ENCODE measurements around the gene PEA15. TPM values are rescaled to one million over a fixed set of nuclear protein-coding genes. Genes with fewer than 3 reads are reported as not detected.

Gene PEA15
- polyA plus RNA-seq, 2 donors, result 152 to 159 TPM

DNA sequence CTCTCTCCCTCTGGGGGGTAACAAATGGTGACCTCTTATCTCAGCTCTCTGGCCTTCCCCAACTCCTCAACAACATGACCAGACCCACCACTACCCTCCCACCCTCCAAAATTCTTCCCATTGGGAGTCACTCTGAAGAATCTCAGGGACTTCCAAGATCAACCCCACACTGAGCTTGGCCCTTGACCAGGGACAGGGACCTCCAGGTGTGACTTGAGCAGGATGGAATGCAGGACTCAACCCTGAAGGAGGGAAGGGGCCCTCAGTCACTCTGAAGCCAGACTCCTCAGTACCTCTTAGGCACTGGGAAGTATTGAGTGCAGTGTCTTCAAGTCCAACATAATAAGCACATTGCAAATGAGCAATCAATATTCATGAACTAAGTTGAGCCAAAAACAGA lies 12.9 kb upstream of the PEA15 start:
- Histone ChIP-seq H3K4me3 (ENCODE audit: low read depth in 1 of 2, low read length in 2 of 2) (no peak overlapping the region), H3K27me3 (ENCODE audit: control insufficient read depth in 1 of 2, insufficient read depth in 2 of 2, low read length in 2 of 2) (no peaks in the 10 kb centered on the region), H3K4me1 (ENCODE audit: control insufficient read depth in 2 of 2, insufficient read depth in 2 of 2, low read length in 1 of 2) (peaks cover 0 to 4% of the 10 kb centered on the region in 2 donors), H3K9me3 (ENCODE audit: control insufficient read depth in 2 of 2, insufficient read depth in 1 of 2, low read depth in 1 of 2, low read length in 1 of 2) (no peaks in the 10 kb centered on the region), H3K36me3 (ENCODE audit: control insufficient read depth in 2 of 2, insufficient read depth in 2 of 2, low read length in 1 of 2) (no peaks in the 10 kb centered on the region), H3K27ac (ENCODE audit: low read depth in 2 of 2, low read length in 1 of 2) (no peak overlapping the region)

DNA sequence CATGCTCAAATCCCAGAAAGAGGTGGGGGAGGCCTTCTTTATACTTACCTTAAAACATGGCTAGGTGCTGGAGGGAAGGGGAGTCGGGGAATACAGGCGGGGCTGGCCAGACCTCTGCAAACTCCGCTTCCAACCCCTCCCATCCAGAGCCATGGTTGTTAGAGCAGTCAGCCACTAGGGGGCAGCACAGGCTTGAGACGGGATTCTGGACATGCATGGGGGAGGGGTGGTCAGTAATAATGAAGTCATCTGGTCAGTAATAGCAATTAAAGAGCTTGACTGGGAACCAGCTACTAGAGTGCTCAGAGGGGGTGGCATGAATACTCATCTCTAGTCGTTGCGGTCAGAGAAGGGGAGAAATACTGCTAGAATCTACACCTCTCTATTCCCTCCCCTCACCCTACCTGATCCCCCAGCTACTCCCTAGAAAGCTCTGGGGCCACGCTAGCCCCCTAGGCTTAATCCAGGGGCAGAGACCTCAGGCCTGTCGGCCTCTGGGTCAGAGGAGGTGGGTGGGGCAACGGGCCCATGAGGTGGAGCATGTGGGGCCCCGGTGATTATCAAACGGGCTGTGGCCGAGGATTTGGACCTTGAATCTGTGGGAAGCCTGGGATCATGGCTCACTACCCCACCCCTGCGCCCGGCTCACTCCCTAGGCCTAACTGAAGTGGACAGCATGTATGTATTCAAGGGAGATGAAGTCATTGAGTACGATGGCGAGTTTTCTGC lies 11.9 kb upstream of the PEA15 start:
- no peaks in the 10 kb centered on the region for H3K27me3 ChIP-seq (ENCODE audit: control insufficient read depth in 1 of 2, insufficient read depth in 2 of 2, low read length in 2 of 2)
- H3K4me3 ChIP-seq (ENCODE audit: low read depth in 1 of 2, low read length in 2 of 2), result no peak overlapping the region
- no peaks in the 10 kb centered on the region for H3K36me3 ChIP-seq (ENCODE audit: control insufficient read depth in 2 of 2, insufficient read depth in 2 of 2, low read length in 1 of 2)
- no peaks in the 10 kb centered on the region for H3K9me3 ChIP-seq (ENCODE audit: control insufficient read depth in 2 of 2, insufficient read depth in 1 of 2, low read depth in 1 of 2, low read length in 1 of 2)
- H3K27ac ChIP-seq (ENCODE audit: low read depth in 2 of 2, low read length in 1 of 2), result no peak overlapping the region
- peaks cover 0 to 4% of the 10 kb centered on the region in 2 donors for H3K4me1 ChIP-seq (ENCODE audit: control insufficient read depth in 2 of 2, insufficient read depth in 2 of 2, low read length in 1 of 2)
- WGBS, 2 donors, result 27 to 33% methylated on average over 16 of the region's 16 CpGs

DNA sequence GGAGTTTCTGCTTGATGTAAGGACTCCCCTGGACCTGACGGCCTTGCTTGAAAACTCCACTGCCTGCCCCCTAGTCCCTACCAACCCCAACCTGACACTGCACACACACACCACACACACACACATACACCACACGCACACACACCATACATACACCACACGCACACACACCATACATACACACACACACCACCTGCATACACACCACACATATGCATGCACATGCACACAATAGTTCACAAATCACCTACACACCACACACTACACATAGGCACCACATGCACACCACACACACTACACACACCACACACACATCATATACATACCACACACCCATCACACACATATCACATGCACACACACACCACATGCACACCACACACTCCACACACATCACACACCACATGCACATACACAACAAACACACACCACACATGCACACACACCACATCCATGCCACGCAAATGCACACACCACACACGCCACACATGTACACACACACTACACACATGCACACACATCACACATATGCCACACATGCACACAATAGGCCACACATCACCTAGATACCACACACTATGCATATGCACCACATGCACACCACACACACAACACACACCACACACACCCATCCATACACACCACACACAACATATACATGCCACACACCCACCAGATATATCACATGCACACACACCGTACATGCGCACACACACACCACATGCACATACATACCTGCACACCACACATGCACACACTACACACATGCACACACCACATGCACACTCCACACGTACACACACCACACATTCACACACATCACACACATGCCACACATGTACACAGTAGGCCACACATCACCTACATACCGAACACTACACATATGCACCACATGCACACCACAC lies 11.1 kb upstream of the PEA15 start:
- H3K9me3 ChIP-seq (ENCODE audit: control insufficient read depth in 2 of 2, insufficient read depth in 1 of 2, low read depth in 1 of 2, low read length in 1 of 2), result no peaks in the 10 kb centered on the region
- 87 to 92% methylated on average over 9 of the region's 9 CpGs for WGBS, 2 donors
- no peaks in the 10 kb centered on the region for H3K27me3 ChIP-seq (ENCODE audit: control insufficient read depth in 1 of 2, insufficient read depth in 2 of 2, low read length in 2 of 2)
- H3K27ac ChIP-seq (ENCODE audit: low read depth in 2 of 2, low read length in 1 of 2), result no peak overlapping the region
- H3K4me3 ChIP-seq (ENCODE audit: low read depth in 1 of 2, low read length in 2 of 2), result no peak overlapping the region
- peaks cover 0 to 4% of the 10 kb centered on the region in 2 donors for H3K4me1 ChIP-seq (ENCODE audit: control insufficient read depth in 2 of 2, insufficient read depth in 2 of 2, low read length in 1 of 2)
- H3K36me3 ChIP-seq (ENCODE audit: control insufficient read depth in 2 of 2, insufficient read depth in 2 of 2, low read length in 1 of 2), result no peaks in the 10 kb centered on the region

DNA sequence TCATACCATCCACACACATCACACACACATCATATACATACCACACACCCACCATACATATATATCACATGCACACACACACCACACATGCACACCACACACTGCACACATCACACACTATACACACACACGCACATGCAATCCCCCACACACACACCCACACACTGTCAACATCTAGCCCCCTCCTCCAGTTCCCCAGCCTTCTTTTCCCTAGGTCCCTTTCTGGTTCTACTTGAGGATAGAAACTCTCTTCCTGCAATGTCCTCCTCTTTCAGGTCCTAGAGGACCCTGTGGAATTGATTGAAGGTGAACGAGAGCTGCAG lies 10.5 kb upstream of the PEA15 start:
- 72 to 76% methylated on average over 2 of the region's 2 CpGs for WGBS, 2 donors
- H3K27ac ChIP-seq (ENCODE audit: low read depth in 2 of 2, low read length in 1 of 2), result no peak overlapping the region
- no peak overlapping the region for H3K4me3 ChIP-seq (ENCODE audit: low read depth in 1 of 2, low read length in 2 of 2)
- no peaks in the 10 kb centered on the region for H3K36me3 ChIP-seq (ENCODE audit: control insufficient read depth in 2 of 2, insufficient read depth in 2 of 2, low read length in 1 of 2)
- H3K9me3 ChIP-seq (ENCODE audit: control insufficient read depth in 2 of 2, insufficient read depth in 1 of 2, low read depth in 1 of 2, low read length in 1 of 2), result no peaks in the 10 kb centered on the region
- H3K4me1 ChIP-seq (ENCODE audit: control insufficient read depth in 2 of 2, insufficient read depth in 2 of 2, low read length in 1 of 2), result peaks cover 0 to 4% of the 10 kb centered on the region in 2 donors
- H3K27me3 ChIP-seq (ENCODE audit: control insufficient read depth in 1 of 2, insufficient read depth in 2 of 2, low read length in 2 of 2), result no peaks in the 10 kb centered on the region

GRCh38 chr1:160196143-160196542 lies 9.0 kb upstream of the PEA15 start:
- H3K27ac ChIP-seq (ENCODE audit: low read depth in 2 of 2, low read length in 1 of 2), result no peak overlapping the region
- no peaks in the 10 kb centered on the region for H3K27me3 ChIP-seq (ENCODE audit: control insufficient read depth in 1 of 2, insufficient read depth in 2 of 2, low read length in 2 of 2)
- H3K36me3 ChIP-seq (ENCODE audit: control insufficient read depth in 2 of 2, insufficient read depth in 2 of 2, low read length in 1 of 2), result no peaks in the 10 kb centered on the region
- H3K4me1 ChIP-seq (ENCODE audit: control insufficient read depth in 2 of 2, insufficient read depth in 2 of 2, low read length in 1 of 2), result peaks cover 0 to 4% of the 10 kb centered on the region in 2 donors
- H3K9me3 ChIP-seq (ENCODE audit: control insufficient read depth in 2 of 2, insufficient read depth in 1 of 2, low read depth in 1 of 2, low read length in 1 of 2), result no peaks in the 10 kb centered on the region
- no peak overlapping the region for H3K4me3 ChIP-seq (ENCODE audit: low read depth in 1 of 2, low read length in 2 of 2)
- 83 to 85% methylated on average over 4 of the region's 4 CpGs for WGBS, 2 donors

- no peak overlapping the region for H3K4me3 ChIP-seq (ENCODE audit: low read depth in 1 of 2, low read length in 2 of 2)
- no peak overlapping the region for H3K27ac ChIP-seq (ENCODE audit: low read depth in 2 of 2, low read length in 1 of 2)
- H3K27me3 ChIP-seq (ENCODE audit: control insufficient read depth in 1 of 2, insufficient read depth in 2 of 2, low read length in 2 of 2), result no peaks in the 10 kb centered on the region
- peaks cover 0 to 4% of the 10 kb centered on the region in 2 donors for H3K4me1 ChIP-seq (ENCODE audit: control insufficient read depth in 2 of 2, insufficient read depth in 2 of 2, low read length in 1 of 2)
- H3K36me3 ChIP-seq (ENCODE audit: control insufficient read depth in 2 of 2, insufficient read depth in 2 of 2, low read length in 1 of 2), result no peaks in the 10 kb centered on the region
- 94 to 100% methylated on average over 4 of the region's 4 CpGs for WGBS, 2 donors
- no peaks in the 10 kb centered on the region for H3K9me3 ChIP-seq (ENCODE audit: control insufficient read depth in 2 of 2, insufficient read depth in 1 of 2, low read depth in 1 of 2, low read length in 1 of 2)
These were observed 8.0 kb upstream of the PEA15 start for GRCh38 chr1:160197231-160197630.

GRCh38 chr1:160200786-160201185 lies 4.4 kb upstream of the PEA15 start:
- Histone ChIP-seq H3K27ac (ENCODE audit: low read depth in 2 of 2, low read length in 1 of 2) (no peak overlapping the region), H3K36me3 (ENCODE audit: control insufficient read depth in 2 of 2, insufficient read depth in 2 of 2, low read length in 1 of 2) (no peaks in the 10 kb centered on the region), H3K4me3 (ENCODE audit: low read depth in 1 of 2, low read length in 2 of 2) (no peak overlapping the region), H3K9me3 (ENCODE audit: control insufficient read depth in 2 of 2, insufficient read depth in 1 of 2, low read depth in 1 of 2, low read length in 1 of 2) (no peaks in the 10 kb centered on the region), H3K27me3 (ENCODE audit: control insufficient read depth in 1 of 2, insufficient read depth in 2 of 2, low read length in 2 of 2) (no peaks in the 10 kb centered on the region), H3K4me1 (ENCODE audit: control insufficient read depth in 2 of 2, insufficient read depth in 2 of 2, low read length in 1 of 2) (peaks cover 0 to 4% of the 10 kb centered on the region in 2 donors)
- WGBS, 2 donors, result 90 to 92% methylated on average over 4 of the region's 4 CpGs

DNA sequence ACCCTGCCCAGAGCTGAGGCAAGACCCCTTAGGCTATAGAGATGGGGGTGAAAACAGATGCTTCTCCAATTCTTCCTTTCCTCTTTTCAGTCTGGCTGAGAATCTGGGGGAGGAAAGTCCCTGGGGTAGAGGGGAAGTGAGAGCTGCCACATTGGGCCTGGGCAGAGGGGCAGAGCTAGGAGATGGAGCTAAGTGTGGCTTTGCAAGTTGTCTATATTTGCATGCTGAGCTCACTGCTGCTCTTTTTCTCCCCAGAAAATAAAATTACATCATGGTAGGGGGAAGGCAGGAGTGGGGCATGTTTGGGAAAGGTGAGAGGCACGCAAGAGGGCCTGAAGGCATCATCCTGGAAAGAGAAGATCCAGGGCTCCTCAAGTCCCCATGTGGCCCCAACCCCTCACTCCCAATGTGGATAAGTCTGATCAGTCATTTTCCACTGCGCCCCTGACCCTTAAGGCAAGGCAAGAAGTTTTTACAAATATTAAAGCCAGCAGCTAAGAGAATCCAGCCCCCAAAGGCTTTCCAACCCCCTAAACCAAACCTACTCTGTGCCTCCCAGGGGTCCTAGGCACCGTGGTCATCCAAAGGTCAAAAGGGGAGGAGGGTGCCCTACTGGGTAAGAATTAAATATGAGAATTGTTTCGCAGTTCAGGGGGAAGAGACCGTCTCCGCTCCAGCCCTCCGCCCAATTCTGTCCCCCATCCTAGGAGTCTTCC lies 500 bp upstream of the PEA15 start:
- H3K4me3 ChIP-seq (ENCODE audit: low read depth in 1 of 2, low read length in 2 of 2), result peak overlapping the region in 1 of 2 donors; percentile 65

GRCh38 chr1:160206036-160206389 lies 829 bp downstream of the PEA15 start:
- 3 to 10% methylated on average over 9 of the region's 9 CpGs for WGBS, 2 donors
- peaks cover 17 to 19% of the 10 kb centered on the region in 2 donors for H3K4me1 ChIP-seq (ENCODE audit: control insufficient read depth in 2 of 2, insufficient read depth in 2 of 2, low read length in 1 of 2)
- peak overlapping the region; percentile 65 to 98 for H3K4me3 ChIP-seq (ENCODE audit: low read depth in 1 of 2, low read length in 2 of 2)
- H3K36me3 ChIP-seq (ENCODE audit: control insufficient read depth in 2 of 2, insufficient read depth in 2 of 2, low read length in 1 of 2), result peaks cover 3 to 23% of the 10 kb centered on the region in 2 donors
- no peaks in the 10 kb centered on the region for H3K27me3 ChIP-seq (ENCODE audit: control insufficient read depth in 1 of 2, insufficient read depth in 2 of 2, low read length in 2 of 2)
- peak overlapping the region; percentile 92 to 97 for H3K27ac ChIP-seq (ENCODE audit: low read depth in 2 of 2, low read length in 1 of 2)
- H3K9me3 ChIP-seq (ENCODE audit: control insufficient read depth in 2 of 2, insufficient read depth in 1 of 2, low read depth in 1 of 2, low read length in 1 of 2), result no peaks in the 10 kb centered on the region

More for the DNA sequence above, 500 bp upstream of the PEA15 start:
- peaks cover 0 to 13% of the 10 kb centered on the region in 2 donors for H3K36me3 ChIP-seq (ENCODE audit: control insufficient read depth in 2 of 2, insufficient read depth in 2 of 2, low read length in 1 of 2)
- H3K4me1 ChIP-seq (ENCODE audit: control insufficient read depth in 2 of 2, insufficient read depth in 2 of 2, low read length in 1 of 2), result peaks cover 9 to 19% of the 10 kb centered on the region in 2 donors
- no peaks in the 10 kb centered on the region for H3K27me3 ChIP-seq (ENCODE audit: control insufficient read depth in 1 of 2, insufficient read depth in 2 of 2, low read length in 2 of 2)
- H3K9me3 ChIP-seq (ENCODE audit: control insufficient read depth in 2 of 2, insufficient read depth in 1 of 2, low read depth in 1 of 2, low read length in 1 of 2), result no peaks in the 10 kb centered on the region
- peak overlapping the region; percentile 75 to 97 for H3K27ac ChIP-seq (ENCODE audit: low read depth in 2 of 2, low read length in 1 of 2)
- 17 to 24% methylated on average over 7 of the region's 7 CpGs for WGBS, 2 donors
